NCI-H2227 (cell line): ENCODE data around the gene PPA2.

Experiments used
- DNase-seq: peaks from one replicate; lab custom pipeline; 2025; ENCODE audit not compliant: unreplicated experiment; lab: John Stamatoyannopoulos, UW

The PPA2 gene

DNA sequence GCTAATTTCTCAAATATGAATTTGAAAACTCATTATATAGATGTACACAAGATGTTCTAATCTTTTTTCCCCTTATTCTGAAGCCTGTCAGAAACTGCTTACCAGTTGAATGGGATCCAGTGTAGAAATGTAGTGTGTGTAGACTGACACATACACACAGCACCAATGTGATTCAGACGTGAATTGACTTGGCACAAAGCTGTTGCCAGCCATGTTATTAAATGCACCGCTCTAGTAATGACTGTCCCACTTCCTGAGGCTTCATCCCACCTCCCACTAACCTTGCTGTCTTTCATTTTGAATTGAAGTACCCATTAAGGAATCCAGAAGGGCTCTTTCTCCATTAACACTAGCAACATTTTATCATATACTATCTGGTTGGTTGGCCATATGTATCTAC lies 146.6 kb downstream of the PPA2 start:
- peak; percentile 3 for DNase-seq
